Measurements from ENCODE around the gene SLC39A11. TPM values are rescaled to one million over a fixed set of nuclear protein-coding genes. Genes with fewer than 3 reads are reported as not detected.

SLC39A11 gene
- total and polyA plus RNA-seq, 2 donors: 9.4 to 23.8 TPM

Small RNA genes within 50 kb of the gene (small RNA-seq; reads per million reads assigned to genes)
- not detected for gene RF00422

Other genes starting within 250 kb of the SLC39A11 start
- 1.3 TPM for gene SSTR2, start 72.3 kb upstream of the SLC39A11 start, total RNA-seq
- gene SSTR2, start 72.3 kb upstream of the SLC39A11 start, polyA plus RNA-seq: 0.56 TPM
- gene COG1, start 100.4 kb upstream of the SLC39A11 start, total RNA-seq: 19.1 TPM
- gene COG1, start 100.4 kb upstream of the SLC39A11 start, polyA plus RNA-seq: 27.0 TPM
- 0.42 TPM for gene CPSF4L, start 169.2 kb upstream of the SLC39A11 start, total RNA-seq
- gene CPSF4L, start 169.2 kb upstream of the SLC39A11 start, polyA plus RNA-seq: not detected
- gene CDC42EP4, start 219.3 kb upstream of the SLC39A11 start, total RNA-seq: 24.0 TPM
- gene CDC42EP4, start 219.3 kb upstream of the SLC39A11 start, polyA plus RNA-seq: 56.2 TPM

Measured in urinary bladder (tissue), 2 donors.